GM12892 (cell line): ENCODE results near the gene PKIB.

Experiments used
- POLR2A ChIP-seq: IDR thresholded peaks from 2 replicates; pipeline ENCODE4 v1.6.1; 2011; ENCODE audit warnings: low read depth, low read length, control low read depth
- POLR2AphosphoS5 ChIP-seq: IDR thresholded peaks from 2 replicates; pipeline ENCODE4 v1.6.1; 2011; ENCODE audit warnings: low read depth, low read length, control low read depth
- TAF1 ChIP-seq: IDR thresholded peaks from 2 replicates; pipeline ENCODE4 v1.6.1; 2011; ENCODE audit warnings: low read depth, mild to moderate bottlenecking, control low read depth, low read length, borderline replicate concordance

DNA sequence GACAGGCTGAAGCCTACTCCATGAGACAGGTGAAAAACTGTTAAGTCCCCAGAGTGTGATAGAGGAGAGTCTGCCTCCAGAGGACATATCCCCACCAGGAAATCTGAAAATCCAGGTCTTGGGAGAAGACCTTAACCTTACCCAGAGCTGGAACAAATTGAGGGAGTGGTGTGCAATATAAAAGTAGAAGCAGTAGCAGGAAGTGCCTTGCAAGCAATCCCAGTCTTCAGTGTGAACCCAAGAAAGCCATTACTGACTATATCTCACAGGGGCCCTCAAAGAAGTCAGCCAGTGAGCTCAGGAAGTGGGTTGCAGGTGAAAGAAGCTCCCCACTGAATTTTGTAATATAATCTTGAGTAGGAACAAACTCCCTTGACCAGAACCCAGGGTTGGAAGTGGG, 41.9 kb upstream of the PKIB start:
- TF ChIP-seq POLR2AphosphoS5 (no peak), POLR2A (no peak), TAF1 (no peak)
